H9 (cell line): Measurements from ENCODE around the gene LHFPL6. TPM values are rescaled to one million over a fixed set of nuclear protein-coding genes. Genes with fewer than 3 reads are reported as not detected.

Source experiments
- DNase-seq: peaks from one replicate; pipeline ENCODE4 v3.0.0-alpha.2; 2017
- H2AFZ ChIP-seq: one replicate; pipeline ENCODE4 v1.6.1; 2013; ENCODE audit warnings: mild to moderate bottlenecking, low read length, control low read depth, moderate library complexity
- H2AK5ac ChIP-seq: 2 replicates; pipeline ENCODE4 v1.6.1; 2013; ENCODE audit warnings: low read length, control low read depth, mixed read lengths; ENCODE audit not compliant: insufficient read length
- H2BK120ac ChIP-seq: one replicate; pipeline ENCODE4 v1.6.1; 2013; ENCODE audit warnings: low read depth, mild to moderate bottlenecking, low read length, control low read depth, inconsistent platforms; ENCODE audit not compliant: poor library complexity, severe bottlenecking
- H2BK12ac ChIP-seq: 2 replicates; pipeline ENCODE4 v1.6.1; 2013; ENCODE audit warnings: low read length, control low read depth, mixed read lengths, low read depth; ENCODE audit not compliant: insufficient read length
- H2BK15ac ChIP-seq: 2 replicates; pipeline ENCODE4 v1.6.1; 2013; ENCODE audit warnings: low read depth, low read length, control low read depth
- H2BK20ac ChIP-seq: one replicate; pipeline ENCODE4 v1.6.1; 2013; ENCODE audit warnings: low read depth, mild to moderate bottlenecking, low read length, control low read depth, inconsistent platforms; ENCODE audit not compliant: poor library complexity, severe bottlenecking
- H2BK5ac ChIP-seq: 2 replicates; pipeline ENCODE4 v1.6.1; 2013; ENCODE audit warnings: low read length, control low read depth, mixed read lengths; ENCODE audit not compliant: insufficient read length
- H3K14ac ChIP-seq: 2 replicates; pipeline ENCODE4 v1.6.1; 2013; ENCODE audit warnings: low read length, control low read depth; ENCODE audit not compliant: insufficient read depth
- H3K18ac ChIP-seq: 2 replicates; pipeline ENCODE4 v1.6.1; 2013; ENCODE audit warnings: low read depth, mild to moderate bottlenecking, mixed read lengths, low read length, control low read depth; ENCODE audit not compliant: insufficient read length
- H3K23ac ChIP-seq: 2 replicates; pipeline ENCODE4 v1.6.1; 2013; ENCODE audit warnings: low read length, control low read depth, mixed read lengths, low read depth; ENCODE audit not compliant: insufficient read length
- H3K23me2 ChIP-seq: 2 replicates; pipeline ENCODE4 v1.6.1; 2013; ENCODE audit warnings: low read depth, mild to moderate bottlenecking, mixed read lengths, low read length, control low read depth; ENCODE audit not compliant: insufficient read length, poor library complexity, severe bottlenecking
- H3K27ac ChIP-seq: 2 replicates; pipeline ENCODE4 v1.5.1; 2013; ENCODE audit warnings: low read length, control low read depth, mixed read lengths, low read depth; ENCODE audit not compliant: insufficient read length
- H3K27me3 ChIP-seq: 2 replicates; pipeline ENCODE4 v1.6.1; 2013; ENCODE audit warnings: low read length, control low read depth, inconsistent platforms; ENCODE audit not compliant: insufficient read depth
- H3K4ac ChIP-seq: 2 replicates; pipeline ENCODE4 v1.6.1; 2013; ENCODE audit warnings: low read depth, mild to moderate bottlenecking, control low read depth, inconsistent platforms, low read length, moderate library complexity
- H3K4me1 ChIP-seq: 2 replicates; pipeline ENCODE4 v1.6.1; 2013; ENCODE audit warnings: low read length, control low read depth, inconsistent platforms; ENCODE audit not compliant: insufficient read depth
- H3K4me2 ChIP-seq: 2 replicates; pipeline ENCODE4 v1.6.1; 2013; ENCODE audit warnings: low read length, control low read depth, mixed read lengths; ENCODE audit not compliant: insufficient read length, insufficient read depth
- H3K56ac ChIP-seq: 2 replicates; pipeline ENCODE4 v1.6.1; 2013; ENCODE audit warnings: low read depth, mild to moderate bottlenecking, mixed read lengths, low read length, control low read depth; ENCODE audit not compliant: insufficient read length
- H3K79me1 ChIP-seq: 2 replicates; pipeline ENCODE4 v1.6.1; 2013; ENCODE audit warnings: low read depth, mild to moderate bottlenecking, moderate library complexity, low read length, control low read depth, inconsistent platforms; ENCODE audit not compliant: insufficient read depth, poor library complexity, severe bottlenecking
- H3K79me2 ChIP-seq: 2 replicates; pipeline ENCODE4 v1.6.1; 2013; ENCODE audit warnings: low read length, control low read depth, inconsistent platforms; ENCODE audit not compliant: insufficient read depth
- H3K9ac ChIP-seq: 2 replicates; pipeline ENCODE4 v1.6.1; 2013; ENCODE audit warnings: low read length, control low read depth, mixed read lengths; ENCODE audit not compliant: insufficient read length; ENCODE audit errors: extremely low read depth
- H3K9me3 ChIP-seq: one replicate; pipeline ENCODE4 v1.6.1; 2013; ENCODE audit warnings: low read depth, low read length, inconsistent platforms; ENCODE audit not compliant: control insufficient read depth
- H3T11ph ChIP-seq: one replicate; pipeline ENCODE4 v1.6.1; 2013; ENCODE audit warnings: mild to moderate bottlenecking, low read length, control low read depth, inconsistent platforms
- H4K20me1 ChIP-seq: one replicate; pipeline ENCODE4 v1.6.1; 2013; ENCODE audit not compliant: control insufficient read depth, insufficient read length, insufficient read depth
- H4K5ac ChIP-seq: 2 replicates; pipeline ENCODE4 v1.6.1; 2013; ENCODE audit warnings: low read depth, mild to moderate bottlenecking, mixed read lengths, low read length, control low read depth; ENCODE audit not compliant: insufficient read length
- H4K8ac ChIP-seq: replicated peaks from 2 replicates; pipeline ENCODE4 v1.6.1; 2013; ENCODE audit warnings: low read length, control low read depth, mixed read lengths, low read depth; ENCODE audit not compliant: insufficient read length
- H4K91ac ChIP-seq: 2 replicates; pipeline ENCODE4 v1.6.1; 2013; ENCODE audit warnings: low read depth, mild to moderate bottlenecking, moderate library complexity, mixed read lengths, low read length, control low read depth; ENCODE audit not compliant: insufficient read length
- H3K27ac Mint-ChIP-seq, 3 experiments: 2 replicates in 2 of 3; 3 replicates in 1 of 3; pipeline ENCODE4 v1.8.0; 2020 to 2021; ENCODE audit warnings: mixed read lengths in 3 of 3, mild to moderate bottlenecking in 1 of 3, moderate library complexity in 1 of 3
- H3K27me3 Mint-ChIP-seq: 2 replicates; pipeline ENCODE4 v1.8.0; 2021; ENCODE audit warnings: low read depth, mild to moderate bottlenecking, moderate library complexity, mixed read lengths
- H3K36me3 Mint-ChIP-seq, 3 experiments: 2 replicates in 2 of 3; 3 replicates in 1 of 3; pipeline ENCODE4 v1.8.0; 2020 to 2021; ENCODE audit warnings: low read depth in 3 of 3, mixed read lengths in 3 of 3; ENCODE audit not compliant: insufficient read depth in 1 of 3
- H3K4me1 Mint-ChIP-seq, 2 experiments: 2 replicates each; pipeline ENCODE4 v1.8.0; 2020; ENCODE audit warnings: mixed read lengths in 2 of 2
- H3K4me3 Mint-ChIP-seq, 2 experiments: 2 replicates in 1 of 2; 3 replicates in 1 of 2; pipeline ENCODE4 v1.8.0; 2020 to 2021; ENCODE audit warnings: mild to moderate bottlenecking in 2 of 2, mixed read lengths in 2 of 2, moderate library complexity in 1 of 2
- H3K9me3 Mint-ChIP-seq, 2 experiments: 2 replicates in 1 of 2; 3 replicates in 1 of 2; pipeline ENCODE4 v1.8.0; 2020; ENCODE audit warnings: mild to moderate bottlenecking in 2 of 2, mixed read lengths in 2 of 2, moderate library complexity in 1 of 2
- WGBS: extraction: QIAGEN DNeasy Blood & Tissue Kit; methylation state at CpG from one replicate; pipeline ENCODE4 v1.1.7; 2013; ENCODE audit warnings: missing lambda C conversion rate, low lambda C conversion rate, mixed read lengths; ENCODE audit not compliant: insufficient read length; ENCODE audit errors: extremely low coverage; 5-methylcytosine and 5-hydroxymethylcytosine counted together
- total RNA-seq: library from RNA; stranded (reverse); gene quantifications from 2 replicates; pipeline ENCODE4 v1.2.1, GENCODE V29; 2021
- TF ChIP-seq, protein P1 (sequence below): fragments of 200-600 bp; sonication (generic); conservative IDR thresholded peaks from 3 replicates; pipeline ENCODE4 v1.8.0; 2021; ENCODE audit warnings: antibody characterized with exemption, mild to moderate bottlenecking

Gene LHFPL6
- total RNA-seq, 1 experiment from 2014 or later: 3.5 TPM

DNA sequence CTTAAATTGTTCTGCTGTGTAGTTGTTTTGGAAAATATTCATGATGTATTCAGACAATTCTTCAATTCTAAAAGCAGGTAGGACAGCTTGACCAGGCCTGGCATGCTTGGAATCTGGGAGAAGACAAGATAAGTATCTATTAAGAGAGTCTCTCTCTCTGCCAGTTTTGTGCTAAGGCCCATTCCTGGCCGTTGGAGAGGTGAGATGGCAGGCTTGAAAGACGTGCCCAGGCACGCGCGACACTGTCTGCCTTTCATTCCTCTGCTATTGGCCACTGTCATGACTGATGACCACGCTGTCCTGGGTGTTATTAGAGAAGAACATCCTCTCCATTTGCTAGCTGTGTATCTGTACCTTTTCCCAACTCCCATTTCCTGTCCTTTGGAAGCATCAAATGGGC, 90.3 kb downstream of the LHFPL6 start:
- H4K5ac ChIP-seq: no peak overlapping the region
- no peak overlapping the region for H3K56ac ChIP-seq
- H2BK120ac ChIP-seq: no peak overlapping the region
- H3K79me1 ChIP-seq: no peaks in the 10 kb centered on the region
- Mint-ChIP-seq H3K27me3 (peaks cover 2% of the 10 kb centered on the region; the same call in 1 of the 2 replicates), H3K4me1 (peaks cover 23 to 27% of the 10 kb centered on the region in 2 experiments), H3K9me3 (peaks cover 0 to 3% of the 10 kb centered on the region in 2 experiments; a peak in 3 of 5 replicates), H3K36me3 (no peaks in the 10 kb centered on the region), H3K4me3 (no peak overlapping the region), H3K27ac (no peak overlapping the region)
- no peaks in the 10 kb centered on the region for H3K9me3 ChIP-seq
- H3K4me1 ChIP-seq: no peaks in the 10 kb centered on the region; the same call in 1 of the 2 replicates
- H2BK12ac ChIP-seq: no peak overlapping the region
- H4K20me1 ChIP-seq: no peaks in the 10 kb centered on the region
- no peak overlapping the region for H3K18ac ChIP-seq
- no peak overlapping the region for H3K9ac ChIP-seq
- no peak overlapping the region for H3K4me2 ChIP-seq
- no peaks in the 10 kb centered on the region for H3K79me2 ChIP-seq
- no peak overlapping the region for H4K8ac ChIP-seq
- no peak overlapping the region for H3K23ac ChIP-seq
- no peak overlapping the region for H2BK5ac ChIP-seq
- H3K27ac ChIP-seq: no peak overlapping the region
- no peaks in the 10 kb centered on the region for H3K23me2 ChIP-seq
- no peak for DNase-seq
- no peak overlapping the region for H2AFZ ChIP-seq
- no peak overlapping the region for H2AK5ac ChIP-seq
- no peak overlapping the region for H2BK20ac ChIP-seq
- H2BK15ac ChIP-seq: no peak overlapping the region
- no peaks in the 10 kb centered on the region for H3K27me3 ChIP-seq
- no peak overlapping the region for H4K91ac ChIP-seq
- no peak overlapping the region for H3K4ac ChIP-seq
- H3K14ac ChIP-seq: no peak overlapping the region
- H3T11ph ChIP-seq: no peak overlapping the region
- TF ChIP-seq, protein P1, sequence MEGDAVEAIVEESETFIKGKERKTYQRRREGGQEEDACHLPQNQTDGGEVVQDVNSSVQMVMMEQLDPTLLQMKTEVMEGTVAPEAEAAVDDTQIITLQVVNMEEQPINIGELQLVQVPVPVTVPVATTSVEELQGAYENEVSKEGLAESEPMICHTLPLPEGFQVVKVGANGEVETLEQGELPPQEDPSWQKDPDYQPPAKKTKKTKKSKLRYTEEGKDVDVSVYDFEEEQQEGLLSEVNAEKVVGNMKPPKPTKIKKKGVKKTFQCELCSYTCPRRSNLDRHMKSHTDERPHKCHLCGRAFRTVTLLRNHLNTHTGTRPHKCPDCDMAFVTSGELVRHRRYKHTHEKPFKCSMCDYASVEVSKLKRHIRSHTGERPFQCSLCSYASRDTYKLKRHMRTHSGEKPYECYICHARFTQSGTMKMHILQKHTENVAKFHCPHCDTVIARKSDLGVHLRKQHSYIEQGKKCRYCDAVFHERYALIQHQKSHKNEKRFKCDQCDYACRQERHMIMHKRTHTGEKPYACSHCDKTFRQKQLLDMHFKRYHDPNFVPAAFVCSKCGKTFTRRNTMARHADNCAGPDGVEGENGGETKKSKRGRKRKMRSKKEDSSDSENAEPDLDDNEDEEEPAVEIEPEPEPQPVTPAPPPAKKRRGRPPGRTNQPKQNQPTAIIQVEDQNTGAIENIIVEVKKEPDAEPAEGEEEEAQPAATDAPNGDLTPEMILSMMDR: no peak
- no CpG with 5 or more reads among the region's 6 CpGs for WGBS
